ENCODE data around the gene MMP20. TPM values are rescaled to one million over a fixed set of nuclear protein-coding genes. Genes with fewer than 3 reads are reported as not detected.

The MMP20 gene
- total and polyA plus RNA-seq, 2 of the 13 experiments (the other 11 are each of a cell fraction or from before 2014, with no cell fraction given): 0.05 TPM; not detected in 1

DNA sequence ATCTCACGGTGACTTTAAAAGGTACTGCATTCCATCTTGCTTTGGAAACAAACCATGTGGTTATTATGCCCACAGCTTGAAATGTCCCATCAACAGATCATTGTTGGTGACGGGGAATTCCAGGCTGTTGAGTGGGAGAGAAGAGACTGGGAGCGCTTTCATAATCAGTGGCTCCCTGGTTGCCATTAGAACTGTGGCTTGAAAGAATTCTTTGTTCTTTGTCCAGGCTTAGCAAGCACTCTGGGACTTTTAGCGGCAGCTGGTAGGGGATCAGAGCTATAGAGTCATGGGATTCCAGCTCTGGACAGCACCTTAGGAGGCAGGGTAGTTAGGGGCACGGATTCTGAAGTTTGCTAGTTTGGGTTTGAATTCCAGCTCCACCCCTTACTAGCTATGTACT lies 22.0 kb downstream of the MMP20 start (continued):
- TF ChIP-seq ZNF788 (CRISPR knock-in tag; IDR thresholded peaks at IDR 0.05; ENCODE audit: borderline replicate concordance) (no peak), MED8 (CRISPR knock-in tag; IDR thresholded peaks at IDR 0.05; ENCODE audit: insufficient replicate concordance) (no peak), ZNF720 (CRISPR knock-in tag; IDR thresholded peaks at IDR 0.05) (no peak), ZNF878 (CRISPR knock-in tag; IDR thresholded peaks at IDR 0.05) (peak; percentile 61; the same call in 1 of the 2 replicates), NCOA5 (CRISPR knock-in tag; IDR thresholded peaks at IDR 0.05) (no peak), NFIB (CRISPR knock-in tag; IDR thresholded peaks at IDR 0.05; ENCODE audit: borderline replicate concordance) (no peak), PTBP1 (IDR thresholded peaks at IDR 0.05; ENCODE audit: low read depth, low read length, poor library complexity, severe bottlenecking) (no peak), MXD4 (CRISPR knock-in tag; IDR thresholded peaks at IDR 0.05) (no peak), NFRKB (IDR thresholded peaks at IDR 0.05) (no peak), ZNF816 (CRISPR knock-in tag; IDR thresholded peaks at IDR 0.05; ENCODE audit: borderline replicate concordance) (no peak), ZNF510 (CRISPR knock-in tag; IDR thresholded peaks at IDR 0.05; ENCODE audit: low read depth) (no peak), RARA (CRISPR knock-in tag; IDR thresholded peaks at IDR 0.05) (no peak), NR1H2 (CRISPR knock-in tag; IDR thresholded peaks at IDR 0.05; ENCODE audit: borderline replicate concordance, low read depth) (no peak), ZNF468 (CRISPR knock-in tag; IDR thresholded peaks at IDR 0.05) (no peak), ZNF431 (CRISPR knock-in tag; IDR thresholded peaks at IDR 0.05; ENCODE audit: borderline replicate concordance, low read depth) (no peak; the same call in 1 of the 2 replicates), NR3C1 (CRISPR knock-in tag; IDR thresholded peaks at IDR 0.05) (no peak), ZNF607 (CRISPR knock-in tag; IDR thresholded peaks at IDR 0.05; ENCODE audit: borderline replicate concordance) (no peak), ZNF33A (CRISPR knock-in tag; IDR thresholded peaks at IDR 0.05; ENCODE audit: borderline replicate concordance) (no peak), XRCC5 (optimal IDR thresholded peaks at IDR 0.05; ENCODE audit: low read length) (peak; percentile 42), SMAD9 (CRISPR knock-in tag; IDR thresholded peaks at IDR 0.05) (no peak), ZBTB8A (CRISPR knock-in tag; IDR thresholded peaks at IDR 0.05; ENCODE audit: borderline replicate concordance, low read depth) (no peak), SYNCRIP (IDR thresholded peaks at IDR 0.05; ENCODE audit: insufficient read depth, low read depth, low read length) (no peak), HNRNPH1 (optimal IDR thresholded peaks at IDR 0.05; ENCODE audit: low read depth, low read length) (no peak), ZNF780A (CRISPR knock-in tag; IDR thresholded peaks at IDR 0.05) (no peak), ZSCAN30 (CRISPR knock-in tag; IDR thresholded peaks at IDR 0.05) (no peak)
- TF ChIP-seq, protein P1, sequence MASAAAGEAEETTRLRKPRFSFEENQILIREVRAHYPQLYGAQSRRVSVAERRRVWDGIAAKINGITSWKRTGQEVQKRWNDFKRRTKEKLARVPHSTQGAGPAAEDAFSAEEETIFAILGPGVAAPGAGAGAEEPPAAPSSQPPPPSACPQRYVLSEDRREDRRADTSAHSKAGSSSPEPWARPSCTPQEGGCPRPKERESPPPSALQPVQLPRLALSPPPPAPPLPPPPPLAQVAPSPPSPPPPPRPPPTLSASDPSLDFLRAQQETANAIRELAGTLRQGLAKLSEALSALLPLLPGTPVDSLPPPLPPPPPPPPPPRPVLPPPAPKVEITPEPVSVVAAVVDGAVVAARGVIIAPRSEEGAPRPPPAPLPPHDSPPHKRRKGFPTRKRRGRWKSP (CRISPR knock-in tag; IDR thresholded peaks at IDR 0.05): no peak
- TF ChIP-seq, protein P2, sequence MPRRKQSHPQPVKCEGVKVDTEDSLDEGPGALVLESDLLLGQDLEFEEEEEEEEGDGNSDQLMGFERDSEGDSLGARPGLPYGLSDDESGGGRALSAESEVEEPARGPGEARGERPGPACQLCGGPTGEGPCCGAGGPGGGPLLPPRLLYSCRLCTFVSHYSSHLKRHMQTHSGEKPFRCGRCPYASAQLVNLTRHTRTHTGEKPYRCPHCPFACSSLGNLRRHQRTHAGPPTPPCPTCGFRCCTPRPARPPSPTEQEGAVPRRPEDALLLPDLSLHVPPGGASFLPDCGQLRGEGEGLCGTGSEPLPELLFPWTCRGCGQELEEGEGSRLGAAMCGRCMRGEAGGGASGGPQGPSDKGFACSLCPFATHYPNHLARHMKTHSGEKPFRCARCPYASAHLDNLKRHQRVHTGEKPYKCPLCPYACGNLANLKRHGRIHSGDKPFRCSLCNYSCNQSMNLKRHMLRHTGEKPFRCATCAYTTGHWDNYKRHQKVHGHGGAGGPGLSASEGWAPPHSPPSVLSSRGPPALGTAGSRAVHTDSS (CRISPR knock-in tag; conservative IDR thresholded peaks at IDR 0.05): no peak
- TF ChIP-seq, protein P3, sequence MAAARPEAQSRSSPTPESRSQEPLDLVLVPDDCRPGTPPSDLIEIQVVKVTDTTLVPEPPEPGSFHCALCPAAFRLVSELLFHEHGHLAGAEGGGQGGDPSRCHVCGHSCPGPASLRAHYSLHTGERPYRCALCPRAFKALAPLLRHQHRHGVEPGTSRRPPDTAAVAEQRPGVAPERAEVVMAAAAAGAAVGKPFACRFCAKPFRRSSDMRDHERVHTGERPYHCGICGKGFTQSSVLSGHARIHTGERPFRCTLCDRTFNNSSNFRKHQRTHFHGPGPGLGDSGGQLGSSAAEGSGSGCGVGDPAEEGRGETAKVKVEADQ (CRISPR knock-in tag; IDR thresholded peaks at IDR 0.05; ENCODE audit: borderline replicate concordance): no peak
- TF ChIP-seq, protein P4, sequence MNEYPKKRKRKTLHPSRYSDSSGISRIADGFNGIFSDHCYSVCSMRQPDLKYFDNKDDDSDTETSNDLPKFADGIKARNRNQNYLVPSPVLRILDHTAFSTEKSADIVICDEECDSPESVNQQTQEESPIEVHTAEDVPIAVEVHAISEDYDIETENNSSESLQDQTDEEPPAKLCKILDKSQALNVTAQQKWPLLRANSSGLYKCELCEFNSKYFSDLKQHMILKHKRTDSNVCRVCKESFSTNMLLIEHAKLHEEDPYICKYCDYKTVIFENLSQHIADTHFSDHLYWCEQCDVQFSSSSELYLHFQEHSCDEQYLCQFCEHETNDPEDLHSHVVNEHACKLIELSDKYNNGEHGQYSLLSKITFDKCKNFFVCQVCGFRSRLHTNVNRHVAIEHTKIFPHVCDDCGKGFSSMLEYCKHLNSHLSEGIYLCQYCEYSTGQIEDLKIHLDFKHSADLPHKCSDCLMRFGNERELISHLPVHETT (CRISPR knock-in tag; conservative IDR thresholded peaks at IDR 0.05): 0 out of 2 replicates have a peak, but pooled peaks have one; percentile 25

Measured in HepG2 (cell line).